DOHH2 (cell line): ENCODE results near the gene SLC5A6.

Experiments used
- H3F3A ChIP-seq: fragments of 200-600 bp; sonication (generic), shearing (Covaris generic); 2 replicates; pipeline ENCODE4 v1.6.0; 2016; ENCODE audit warnings: antibody characterized with exemption, mild to moderate bottlenecking; ENCODE audit not compliant: control insufficient read depth, insufficient read depth
- H3K27ac ChIP-seq: fragments of 200-600 bp; sonication (generic); 2 replicates; pipeline ENCODE4 v1.5.1; 2014; ENCODE audit warnings: low read depth, mild to moderate bottlenecking, low read length, moderate library complexity
- H3K27me3 ChIP-seq: fragments of 200-600 bp; sonication (generic); 2 replicates; pipeline ENCODE4 v1.6.1; 2014; ENCODE audit warnings: mild to moderate bottlenecking, low read length, mixed read lengths; ENCODE audit not compliant: control insufficient read depth
- H3K36me3 ChIP-seq: fragments of 200-600 bp; sonication (generic); 2 replicates; pipeline ENCODE4 v1.6.1; 2014; ENCODE audit warnings: mild to moderate bottlenecking, low read length, moderate library complexity, mixed read lengths; ENCODE audit not compliant: control insufficient read depth
- H3K4me1 ChIP-seq: fragments of 200-600 bp; sonication (generic); 2 replicates; pipeline ENCODE4 v1.6.1; 2014; ENCODE audit warnings: mild to moderate bottlenecking, low read length, mixed read lengths; ENCODE audit not compliant: control insufficient read depth
- H3K4me2 ChIP-seq: fragments of 200-600 bp; sonication (generic); 2 replicates; pipeline ENCODE4 v1.6.0; 2014; ENCODE audit warnings: mild to moderate bottlenecking, low read length, moderate library complexity
- H3K4me3 ChIP-seq: fragments of 200-600 bp; sonication (generic); 2 replicates; pipeline ENCODE4 v1.5.1; 2014; ENCODE audit warnings: mild to moderate bottlenecking, low read length, mixed read lengths
- H3K79me2 ChIP-seq: fragments of 200-600 bp; sonication (generic); 2 replicates; pipeline ENCODE4 v1.6.1; 2014; ENCODE audit warnings: mild to moderate bottlenecking, low read length, mixed read lengths; ENCODE audit not compliant: control insufficient read depth
- H3K9me2 ChIP-seq: fragments of 200-600 bp; sonication (generic); replicated peaks from 2 replicates; pipeline ENCODE4 v1.6.1; 2014; ENCODE audit warnings: mild to moderate bottlenecking, low read length, mixed read lengths; ENCODE audit not compliant: control insufficient read depth
- H3K9me3 ChIP-seq: fragments of 200-600 bp; sonication (generic); 2 replicates; pipeline ENCODE4 v1.6.1; 2014; ENCODE audit warnings: antibody characterized with exemption, low read length, mixed read lengths; ENCODE audit not compliant: control insufficient read depth, insufficient read depth
- H4K20me1 ChIP-seq: fragments of 200-600 bp; sonication (generic); 2 replicates; pipeline ENCODE4 v1.6.0; 2014; ENCODE audit warnings: low read depth, mild to moderate bottlenecking, antibody characterized with exemption, low read length, moderate library complexity; ENCODE audit not compliant: control insufficient read depth, insufficient read depth
- EZH2phosphoT487 ChIP-seq: fragments of 200-600 bp; sonication (generic); IDR thresholded peaks from 2 replicates; pipeline ENCODE4 v1.6.1; 2017; ENCODE audit warnings: borderline replicate concordance, mild to moderate bottlenecking, antibody characterized with exemption, low read length, moderate library complexity, mixed read lengths
- TF ChIP-seq, protein P1 (sequence below): fragments of 200-600 bp; sonication (generic); IDR thresholded peaks from one replicate; pipeline ENCODE4 v1.5.1; 2014; ENCODE audit warnings: antibody characterized with exemption, mild to moderate bottlenecking, low read depth, low read length; ENCODE audit not compliant: poor library complexity, severe bottlenecking

The SLC5A6 gene

DNA sequence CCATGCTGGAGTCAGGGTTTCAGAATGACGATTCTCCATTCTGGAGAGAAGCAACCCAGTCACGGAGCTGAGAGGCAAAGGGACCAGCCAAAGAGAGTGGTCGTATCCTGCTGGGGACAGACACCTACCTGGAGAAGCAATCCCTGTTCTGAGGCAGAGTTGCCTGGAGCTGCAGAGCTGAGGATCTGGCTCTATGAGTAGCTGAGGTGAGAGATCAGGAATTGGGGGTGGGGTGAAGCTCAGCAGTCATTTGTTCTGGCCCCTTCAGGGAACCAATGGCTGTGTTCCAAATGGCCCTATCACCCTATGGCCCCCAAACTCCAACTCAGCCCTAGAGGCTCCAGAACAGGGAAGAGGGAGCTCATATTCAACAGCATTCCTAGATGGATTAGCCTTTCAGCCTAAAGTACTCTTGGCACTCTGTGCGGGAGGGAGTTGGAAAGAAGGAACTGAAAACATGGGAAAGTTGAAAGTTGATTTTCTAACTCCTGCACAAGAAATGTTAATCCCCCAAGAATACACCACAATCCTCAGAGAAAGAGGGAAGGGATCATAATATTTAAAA, 3.5 kb downstream of the SLC5A6 start:
- Histone ChIP-seq H3K36me3 (peaks cover 78% of the 10 kb centered on the region), H3K9me3 (no peaks in the 10 kb centered on the region), H4K20me1 (no peaks in the 10 kb centered on the region), H3K79me2 (peaks cover 36% of the 10 kb centered on the region), H3K27me3 (no peaks in the 10 kb centered on the region), H3K4me2 (no peak overlapping the region), H3K4me1 (peaks cover 33% of the 10 kb centered on the region), H3K9me2 (no peaks in the 10 kb centered on the region), H3K27ac (no peak overlapping the region), H3K4me3 (no peak overlapping the region), H3F3A (no peaks in the 10 kb centered on the region; the same call in 1 of the 2 replicates)
- TF ChIP-seq, protein P1, sequence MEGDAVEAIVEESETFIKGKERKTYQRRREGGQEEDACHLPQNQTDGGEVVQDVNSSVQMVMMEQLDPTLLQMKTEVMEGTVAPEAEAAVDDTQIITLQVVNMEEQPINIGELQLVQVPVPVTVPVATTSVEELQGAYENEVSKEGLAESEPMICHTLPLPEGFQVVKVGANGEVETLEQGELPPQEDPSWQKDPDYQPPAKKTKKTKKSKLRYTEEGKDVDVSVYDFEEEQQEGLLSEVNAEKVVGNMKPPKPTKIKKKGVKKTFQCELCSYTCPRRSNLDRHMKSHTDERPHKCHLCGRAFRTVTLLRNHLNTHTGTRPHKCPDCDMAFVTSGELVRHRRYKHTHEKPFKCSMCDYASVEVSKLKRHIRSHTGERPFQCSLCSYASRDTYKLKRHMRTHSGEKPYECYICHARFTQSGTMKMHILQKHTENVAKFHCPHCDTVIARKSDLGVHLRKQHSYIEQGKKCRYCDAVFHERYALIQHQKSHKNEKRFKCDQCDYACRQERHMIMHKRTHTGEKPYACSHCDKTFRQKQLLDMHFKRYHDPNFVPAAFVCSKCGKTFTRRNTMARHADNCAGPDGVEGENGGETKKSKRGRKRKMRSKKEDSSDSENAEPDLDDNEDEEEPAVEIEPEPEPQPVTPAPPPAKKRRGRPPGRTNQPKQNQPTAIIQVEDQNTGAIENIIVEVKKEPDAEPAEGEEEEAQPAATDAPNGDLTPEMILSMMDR = no peak
- TF ChIP-seq EZH2phosphoT487 = no peak

DNA sequence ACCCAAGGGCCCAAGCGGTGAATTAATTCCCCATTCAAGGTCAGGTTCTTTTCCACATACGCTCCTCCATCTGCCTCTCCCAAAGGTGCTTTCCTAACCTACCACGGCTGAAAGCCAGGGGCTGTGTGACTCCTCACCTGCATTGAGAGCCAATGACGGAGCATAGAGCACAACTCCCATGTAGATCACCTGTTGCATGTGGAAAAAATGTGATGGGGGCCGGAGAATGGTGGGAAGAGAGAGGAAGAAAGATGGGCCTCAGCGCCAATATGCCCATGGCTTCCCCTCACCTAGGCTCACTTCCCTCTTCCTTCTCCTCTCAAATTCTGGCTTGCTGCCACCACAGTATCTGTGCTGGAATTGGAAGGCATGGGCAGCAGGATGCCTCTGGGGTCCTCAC, 5.7 kb downstream of the SLC5A6 start:
- Histone ChIP-seq H3K4me3 (no peak overlapping the region), H3K27me3 (no peaks in the 10 kb centered on the region), H3K36me3 (peaks cover 83% of the 10 kb centered on the region), H3K4me1 (peaks cover 27% of the 10 kb centered on the region), H4K20me1 (no peaks in the 10 kb centered on the region), H3K9me3 (no peaks in the 10 kb centered on the region), H3K27ac (no peak overlapping the region), H3F3A (no peaks in the 10 kb centered on the region; the same call in 1 of the 2 replicates), H3K9me2 (no peaks in the 10 kb centered on the region), H3K4me2 (no peak overlapping the region), H3K79me2 (peaks cover 20% of the 10 kb centered on the region)
- TF ChIP-seq, protein P1 = no peak
- no peak for TF ChIP-seq EZH2phosphoT487

DNA sequence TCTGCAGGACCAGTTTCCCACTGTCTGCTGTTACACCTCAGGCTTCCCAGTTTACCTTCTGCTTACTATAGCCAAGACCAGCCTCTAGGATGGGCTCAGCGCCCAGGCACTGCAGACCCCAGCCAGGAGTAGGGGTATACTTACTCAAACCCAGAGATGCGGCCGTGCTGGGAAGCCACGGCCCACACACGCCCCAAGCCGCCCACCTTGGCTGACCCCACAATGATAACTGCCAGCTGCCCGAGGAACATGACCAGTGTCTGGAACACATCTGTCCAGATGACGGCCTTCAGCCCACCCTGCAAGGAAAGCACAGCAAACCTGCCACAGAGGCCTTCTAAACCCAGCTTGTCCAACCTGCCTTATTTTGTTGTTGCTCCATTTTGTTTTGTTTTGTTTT, 6.9 kb downstream of the SLC5A6 start:
- no peaks in the 10 kb centered on the region for H3K9me3 ChIP-seq
- no peaks in the 10 kb centered on the region for H3K27me3 ChIP-seq
- H3K4me1 ChIP-seq = peaks cover 16% of the 10 kb centered on the region
- peaks cover 88% of the 10 kb centered on the region for H3K36me3 ChIP-seq
- H3K4me3 ChIP-seq = no peak overlapping the region
- no peak overlapping the region for H3K4me2 ChIP-seq
- TF ChIP-seq, protein P1 = no peak
- no peak for TF ChIP-seq EZH2phosphoT487
- no peak overlapping the region for H3K27ac ChIP-seq
- H4K20me1 ChIP-seq = no peaks in the 10 kb centered on the region
- H3K79me2 ChIP-seq = peaks cover 15% of the 10 kb centered on the region
- H3F3A ChIP-seq = no peaks in the 10 kb centered on the region; the same call in 1 of the 2 replicates
- H3K9me2 ChIP-seq = no peaks in the 10 kb centered on the region
